Endothelial cell of umbilical vein (primary cell): ENCODE results near the gene SLC8A1.

Source experiments
- CTCF ChIP-seq, 2 donors: IDR thresholded peaks; 1 replicate in 1 of 2; 2 replicates in 1 of 2; pipeline ENCODE4 v1.5.1; 2011; ENCODE audit warnings: low read length in 2 of 2, mild to moderate bottlenecking in 2 of 2, moderate library complexity in 2 of 2, control low read depth in 1 of 2, inconsistent platforms in 1 of 2, low read depth in 1 of 2; ENCODE audit not compliant: insufficient read depth in 1 of 2; ENCODE audit errors: extremely low read depth in 1 of 2
- EZH2 ChIP-seq: IDR thresholded peaks from 2 replicates; pipeline ENCODE4 v1.6.1; 2012; ENCODE audit warnings: borderline replicate concordance, low read depth, mild to moderate bottlenecking, moderate library complexity, low read length, inconsistent platforms; ENCODE audit not compliant: severe bottlenecking
- FOS ChIP-seq: IDR thresholded peaks from 2 replicates; pipeline ENCODE4 v1.6.1; 2011; ENCODE audit warnings: mild to moderate bottlenecking, low read length, moderate library complexity, borderline replicate concordance; ENCODE audit not compliant: insufficient read depth
- JUN ChIP-seq: IDR thresholded peaks from 2 replicates; pipeline ENCODE4 v1.6.1; 2011; ENCODE audit warnings: borderline replicate concordance, low read depth; ENCODE audit not compliant: insufficient read length, insufficient read depth
- MAX ChIP-seq: IDR thresholded peaks from 2 replicates; pipeline ENCODE4 v1.6.1; 2011; ENCODE audit not compliant: insufficient read depth, insufficient read length
- POLR2A ChIP-seq: IDR thresholded peaks from 2 replicates; pipeline ENCODE4 v1.6.1; 2012; ENCODE audit warnings: low read depth, mild to moderate bottlenecking, control low read depth, low read length
- POLR2AphosphoS5 ChIP-seq: IDR thresholded peaks from 2 replicates; pipeline ENCODE4 v1.6.1; 2012; ENCODE audit warnings: low read depth, mild to moderate bottlenecking, control low read depth, low read length, moderate library complexity; ENCODE audit not compliant: insufficient read depth

GRCh38 chr2:40282428-40282827 is 169.5 kb downstream of the SLC8A1 start:
- TF ChIP-seq FOS (no peak), CTCF (IDR thresholded peaks at IDR 0.05; ENCODE audit: extremely low read depth in 1 of 2, insufficient read depth in 1 of 2, low read depth in 1 of 2, low read length in 2 of 2) (no peak), POLR2A (no peak), EZH2 (no peak), POLR2AphosphoS5 (no peak), MAX (no peak), JUN (no peak)
